NOMO-1 treated with dmso at 0.1 percent for 144 hours (cell line): ENCODE data around the gene UBTD1.
"Not testable (repeated sequence)": the region's sequence is repeated elsewhere in the genome, so short reads cannot be mapped to it uniquely, and the experiment has no call there.

Experiments
- DNase-seq: peaks from one replicate; lab custom pipeline; 2025; ENCODE audit not compliant: unreplicated experiment; lab: John Stamatoyannopoulos, UW

Gene UBTD1

DNA sequence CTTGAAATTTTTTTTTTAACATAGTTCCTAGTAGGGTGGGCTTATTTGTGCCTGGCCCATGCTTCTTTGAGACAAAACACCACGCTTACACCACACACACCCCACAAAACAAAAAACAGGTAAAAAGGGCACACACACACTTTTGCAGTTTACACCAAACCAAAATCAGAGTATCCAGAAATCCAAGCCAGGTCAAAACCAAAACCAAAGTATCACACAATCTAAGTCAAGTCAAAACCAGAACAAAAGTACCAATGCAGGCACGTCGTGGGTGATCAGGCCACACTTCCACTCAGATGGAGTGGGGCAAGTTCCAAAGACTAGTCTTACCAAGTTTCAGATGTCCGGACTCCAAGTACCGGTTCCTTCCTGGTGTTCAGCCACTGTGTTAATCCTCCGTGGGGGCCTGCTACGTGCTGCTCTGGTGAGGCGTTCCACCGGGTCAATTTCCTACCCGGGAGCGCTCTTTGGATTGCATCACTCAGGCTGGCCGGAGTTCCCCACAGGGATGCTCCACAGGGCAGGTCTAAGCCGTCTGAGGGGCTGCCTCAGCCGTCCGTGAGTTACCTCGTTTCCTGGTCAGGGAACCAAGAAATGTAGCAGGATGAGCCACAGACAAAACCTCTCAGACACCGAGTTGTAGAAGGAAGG is 62.1 kb downstream of the UBTD1 start:
- DNase-seq, result not testable (repeated sequence)

DNA sequence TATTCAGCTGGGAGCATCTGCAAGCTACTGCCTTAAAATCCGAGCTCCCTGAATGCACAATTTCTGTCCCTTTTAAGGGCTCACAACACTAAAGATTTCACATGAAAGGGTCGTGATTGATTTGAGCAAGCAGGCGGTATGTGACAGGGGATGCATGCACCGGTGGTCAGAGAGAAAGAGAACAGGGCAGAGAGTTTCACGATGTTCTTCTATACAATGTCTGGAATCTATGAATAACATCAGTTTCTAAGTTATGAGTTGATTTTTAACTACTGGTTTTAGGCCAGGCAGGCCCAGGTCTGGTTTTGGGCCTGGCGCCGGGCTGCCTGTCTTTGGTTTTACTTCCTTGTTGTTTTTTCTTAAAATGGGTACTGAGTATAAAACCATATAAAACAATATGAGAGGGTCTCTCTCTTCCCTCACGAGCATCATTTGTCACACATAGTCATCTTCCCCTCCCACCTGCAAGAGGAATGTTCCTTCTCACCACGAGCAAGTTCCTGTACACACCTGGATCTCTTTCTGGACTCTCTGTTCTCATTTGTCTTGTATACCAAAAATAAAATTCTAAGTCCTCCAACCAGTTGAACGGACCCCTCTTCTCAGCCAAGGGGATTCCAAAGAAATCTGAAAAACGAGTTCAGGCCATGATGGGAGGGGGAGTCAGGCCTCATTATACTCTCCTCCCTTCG is 62.8 kb downstream of the UBTD1 start:
- DNase-seq, result not testable (repeated sequence)

DNA sequence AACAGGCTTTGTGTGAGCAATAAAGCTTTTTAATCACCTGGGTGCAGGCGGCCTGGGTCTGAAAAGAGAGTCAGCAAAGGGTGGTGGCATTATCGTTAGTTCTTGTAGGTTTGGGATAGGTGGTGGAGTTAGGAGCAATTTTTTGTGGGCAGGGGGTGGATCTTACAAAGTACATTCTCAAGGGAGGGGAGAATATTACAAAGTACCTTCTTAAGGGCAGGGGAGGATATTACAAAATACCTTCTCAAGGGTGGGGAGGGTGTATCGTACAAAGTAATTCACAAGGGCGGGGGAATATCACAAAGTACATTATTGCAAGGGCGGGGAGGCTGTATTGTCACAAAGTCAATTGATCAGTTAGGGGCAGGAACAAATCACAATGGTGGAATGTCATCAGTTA is 63.6 kb downstream of the UBTD1 start:
- DNase-seq, result not testable (repeated sequence)

DNA sequence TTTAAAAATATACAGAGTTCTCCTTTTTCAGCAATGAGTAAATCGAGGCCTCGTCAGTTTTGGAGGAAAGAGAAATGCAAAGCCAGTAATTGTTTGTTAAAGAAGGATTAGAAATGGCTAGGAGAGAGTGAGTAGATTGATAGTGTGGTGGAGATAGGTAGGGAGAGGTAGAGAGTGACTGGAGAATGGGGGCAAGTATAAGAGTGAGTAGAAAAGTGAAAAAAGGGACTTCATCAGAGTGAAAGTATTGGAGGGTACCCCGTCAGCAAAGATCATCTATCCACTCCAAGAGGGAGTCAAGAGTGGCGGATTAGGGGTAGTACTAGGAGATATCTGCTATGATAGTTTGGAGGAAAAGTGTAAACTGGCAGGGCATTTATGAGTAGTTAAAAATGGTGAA is 64.6 kb downstream of the UBTD1 start:
- no peak for DNase-seq

DNA sequence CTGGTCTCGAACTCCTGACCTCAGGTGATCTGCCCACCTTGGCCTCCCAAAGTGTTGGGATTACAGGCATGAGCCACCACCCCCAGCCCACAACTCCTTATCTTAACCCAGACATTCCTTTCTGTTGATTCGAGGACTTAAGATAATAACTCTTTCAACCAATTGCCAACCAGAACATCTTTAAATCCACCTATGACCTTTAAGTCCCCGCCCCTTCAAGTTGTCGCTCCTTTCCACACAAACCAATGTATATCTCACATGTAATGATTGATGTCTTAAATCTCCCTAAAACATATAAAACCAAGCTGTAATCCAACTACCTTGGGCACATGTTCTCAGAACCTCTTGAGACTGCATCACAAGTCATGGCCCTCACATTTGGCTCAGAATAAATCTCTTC is 66.1 kb downstream of the UBTD1 start:
- no peak for DNase-seq

DNA sequence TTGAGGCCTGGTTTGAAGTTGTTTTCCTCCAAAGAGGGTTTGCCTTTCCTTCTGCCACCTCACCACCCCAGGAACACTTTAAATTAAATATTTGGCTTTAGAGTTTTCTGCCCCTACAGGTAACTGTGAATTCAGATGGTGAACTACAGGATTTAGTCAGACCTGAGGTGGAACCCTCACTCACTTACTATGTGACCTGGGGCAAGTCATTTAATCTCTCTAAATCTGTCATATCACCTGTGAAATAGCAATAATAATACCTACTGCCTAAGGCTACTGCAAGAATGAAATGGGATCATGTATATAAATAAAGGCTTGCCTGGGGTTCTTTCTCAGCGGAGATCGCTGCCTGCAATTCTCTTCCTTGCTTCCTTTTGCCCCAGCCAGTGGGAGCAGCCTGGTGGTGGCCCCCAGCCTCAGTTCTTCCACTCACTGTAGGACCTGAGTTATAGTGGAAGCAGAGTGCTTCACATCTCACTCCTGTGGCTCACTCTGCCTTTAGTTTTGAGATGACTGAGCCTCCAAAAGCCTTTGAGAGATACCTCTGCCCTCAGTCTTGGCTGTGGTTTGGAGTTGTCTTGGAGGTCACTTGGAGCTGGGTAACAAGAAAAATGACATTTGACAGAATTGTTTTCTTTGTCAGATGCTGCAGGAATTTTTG is 67.7 kb downstream of the UBTD1 start:
- DNase-seq, result no peak

DNA sequence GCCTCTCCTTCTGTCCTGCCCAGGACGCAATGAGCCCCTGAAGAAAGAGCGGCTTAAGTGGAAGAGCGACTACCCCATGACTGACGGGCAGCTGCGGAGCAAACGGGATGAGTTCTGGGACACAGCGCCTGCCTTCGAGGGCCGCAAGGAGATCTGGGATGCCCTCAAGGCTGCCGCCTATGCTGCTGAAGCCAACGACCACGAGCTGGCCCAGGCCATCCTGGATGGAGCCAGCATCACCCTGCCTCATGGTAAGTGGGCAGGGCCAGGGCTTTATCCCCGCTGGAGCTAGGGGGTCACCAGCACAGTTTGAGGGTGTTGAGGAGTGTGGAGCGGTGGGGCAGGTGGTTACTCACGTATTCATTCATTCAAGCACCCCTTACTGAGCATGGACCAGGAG is 69.2 kb downstream of the UBTD1 start:
- no peak for DNase-seq

DNA sequence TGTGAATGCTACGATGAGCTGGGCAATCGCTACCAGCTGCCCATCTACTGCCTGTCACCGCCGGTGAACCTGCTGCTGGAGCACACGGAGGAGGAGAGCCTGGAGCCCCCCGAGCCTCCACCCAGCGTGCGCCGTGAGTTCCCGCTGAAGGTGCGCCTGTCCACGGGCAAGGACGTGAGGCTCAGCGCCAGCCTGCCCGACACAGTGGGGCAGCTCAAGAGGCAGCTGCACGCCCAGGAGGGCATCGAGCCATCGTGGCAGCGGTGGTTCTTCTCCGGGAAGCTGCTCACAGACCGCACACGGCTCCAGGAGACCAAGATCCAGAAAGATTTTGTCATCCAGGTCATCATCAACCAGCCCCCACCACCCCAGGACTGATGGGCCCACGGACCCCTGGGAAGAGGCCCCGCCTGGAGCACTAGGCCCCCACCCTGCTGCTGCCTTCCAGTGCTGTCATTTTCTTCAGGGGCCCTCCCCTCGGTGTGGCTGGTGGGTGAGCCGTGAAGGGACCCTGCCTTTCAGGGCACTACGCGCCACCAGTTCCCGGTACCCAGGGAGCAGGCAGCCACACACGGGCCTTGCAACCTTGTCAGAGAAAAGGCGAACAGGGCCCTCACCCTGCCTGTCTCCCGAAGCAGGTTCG is 71.5 kb downstream of the UBTD1 start:
- no peak for DNase-seq

DNA sequence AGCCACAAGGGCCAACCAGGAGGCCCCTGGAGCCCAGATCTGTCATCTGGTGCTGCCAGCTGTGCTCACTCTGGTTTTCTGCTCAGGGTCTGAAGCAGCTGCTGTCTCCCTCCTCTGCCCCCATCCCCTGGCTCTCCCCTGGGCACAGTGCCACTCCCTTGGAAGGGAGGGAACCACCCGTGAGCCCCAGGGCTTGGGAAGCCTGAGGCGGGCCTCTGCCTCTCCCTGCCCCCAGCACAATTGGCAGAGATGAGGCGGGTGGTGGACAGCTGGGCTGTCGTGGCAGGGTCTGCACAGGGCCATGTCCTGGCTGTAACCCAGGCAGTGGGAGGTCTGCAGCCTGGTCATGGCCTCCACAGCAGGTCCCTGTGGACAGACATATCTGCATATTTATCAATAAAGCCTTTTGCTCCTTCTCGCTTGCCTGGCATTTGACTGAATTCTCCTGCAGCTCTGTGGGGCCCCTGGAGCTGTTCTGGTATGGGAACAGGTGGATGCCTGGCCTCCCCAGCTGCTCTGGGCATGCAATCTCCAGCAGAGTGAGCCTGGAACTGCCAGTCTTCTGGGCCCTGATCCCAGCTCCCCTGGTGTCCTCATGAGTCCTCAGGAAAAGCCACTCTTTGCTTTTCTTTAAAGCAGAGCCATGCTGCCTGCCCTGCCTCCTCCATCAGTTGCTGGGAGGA is 72.2 kb downstream of the UBTD1 start:
- no peak for DNase-seq

DNA sequence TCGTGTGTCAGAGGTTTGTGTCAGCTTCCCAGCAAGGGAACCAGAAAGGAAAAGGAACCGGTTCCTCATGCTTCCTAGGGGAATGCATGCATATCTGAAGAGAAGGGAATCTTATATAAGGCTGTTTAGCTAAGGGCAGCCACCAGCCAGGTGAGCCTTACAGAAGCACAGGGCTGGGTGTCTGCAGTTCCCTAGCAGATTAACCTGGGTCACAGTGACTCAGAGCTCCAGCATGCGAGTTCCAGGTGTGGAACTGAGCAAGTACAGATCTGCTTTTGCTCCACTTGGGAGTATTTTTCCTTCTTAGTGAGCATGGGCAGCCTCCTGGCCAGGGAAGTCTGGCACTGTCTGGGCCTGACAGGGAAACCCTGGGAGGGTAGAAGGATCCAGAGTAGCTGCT is 72.9 kb downstream of the UBTD1 start:
- DNase-seq, result no peak

DNA sequence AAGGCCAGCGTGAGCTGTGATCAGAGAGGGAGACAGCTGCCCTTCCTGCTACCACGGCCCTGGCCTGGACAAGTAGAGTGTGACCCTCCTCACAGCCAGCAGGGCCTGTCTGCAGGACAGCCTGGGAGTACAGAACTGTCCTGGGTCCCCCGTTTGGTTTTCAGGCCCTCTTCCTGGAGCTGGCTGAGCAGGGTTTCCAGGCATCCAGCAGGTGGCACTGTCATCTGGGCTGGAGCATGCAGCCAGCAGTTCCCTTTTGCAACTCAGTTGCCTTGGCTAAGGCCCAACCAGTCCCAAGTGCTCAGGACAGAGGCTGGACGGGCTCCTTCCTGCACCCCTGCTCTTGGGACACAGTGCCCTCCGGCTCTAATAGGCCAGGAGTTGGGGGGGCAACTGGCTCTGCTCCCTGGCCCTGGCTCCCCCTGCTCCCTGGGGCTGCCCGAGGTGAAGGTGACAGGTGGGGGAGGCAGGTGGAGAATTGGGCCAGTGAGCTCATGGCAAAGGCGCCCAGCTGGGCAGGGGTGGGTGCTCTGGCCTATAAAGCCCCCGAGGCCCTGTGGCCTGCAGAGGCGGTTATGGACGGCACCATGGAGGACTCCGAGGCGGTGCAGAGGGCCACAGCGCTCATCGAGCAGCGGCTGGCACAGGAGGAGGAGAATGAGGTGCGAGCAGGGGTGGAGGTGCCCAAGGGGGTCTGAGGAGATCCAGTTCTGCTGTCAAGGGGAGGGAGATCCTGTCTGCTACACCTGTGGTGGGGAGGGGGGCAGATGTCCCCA is 73.7 kb downstream of the UBTD1 start, which contains the start of gene ANKRD2:
Gene ANKRD2, plus strand, starts transcription at position 566 of the 776 bp plus-strand sequence. Its CDS starts 10 bp downstream, at position 576.
- peak; percentile 42 for DNase-seq

DNA sequence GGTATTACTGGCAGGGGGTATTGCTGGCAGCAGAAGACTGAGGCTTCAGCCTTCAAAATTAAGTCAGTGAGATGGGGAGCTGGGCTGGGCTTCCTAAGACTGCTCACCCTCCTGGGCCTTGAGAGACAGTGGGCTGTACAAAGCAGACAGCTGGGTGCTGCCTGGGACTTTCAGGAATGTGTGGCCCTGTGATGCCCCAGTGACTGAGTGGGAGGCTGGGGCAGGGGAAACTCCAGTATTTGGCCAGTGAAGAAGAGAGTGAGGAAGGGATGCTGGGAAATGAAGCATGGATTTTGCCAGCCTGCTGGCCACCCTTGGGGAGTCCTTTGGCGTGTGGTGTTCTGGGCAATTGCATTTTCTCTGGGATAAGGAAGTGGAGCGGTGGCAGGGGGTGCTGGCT is 74.3 kb downstream of the UBTD1 start:
- DNase-seq, result no peak

DNA sequence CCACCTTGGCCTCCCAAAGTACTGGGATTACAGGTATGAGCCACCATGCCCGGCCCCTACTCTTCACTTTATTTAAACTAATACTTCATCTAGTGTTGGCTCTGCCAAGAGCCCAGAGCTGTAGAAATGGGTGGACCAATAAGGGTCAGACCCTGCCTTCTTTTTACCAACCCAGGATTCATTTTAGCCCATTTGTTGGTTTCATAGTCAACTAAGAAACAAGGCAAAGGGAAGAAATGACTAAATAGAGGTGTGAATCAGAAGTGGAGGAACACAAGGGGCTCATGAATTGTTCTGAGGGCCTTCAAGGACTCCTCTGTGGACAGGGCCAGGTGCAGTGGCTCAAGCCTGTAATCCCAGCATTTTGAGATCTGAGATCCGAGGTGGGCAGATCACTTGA is 74.9 kb downstream of the UBTD1 start:
- DNase-seq, result no peak

DNA sequence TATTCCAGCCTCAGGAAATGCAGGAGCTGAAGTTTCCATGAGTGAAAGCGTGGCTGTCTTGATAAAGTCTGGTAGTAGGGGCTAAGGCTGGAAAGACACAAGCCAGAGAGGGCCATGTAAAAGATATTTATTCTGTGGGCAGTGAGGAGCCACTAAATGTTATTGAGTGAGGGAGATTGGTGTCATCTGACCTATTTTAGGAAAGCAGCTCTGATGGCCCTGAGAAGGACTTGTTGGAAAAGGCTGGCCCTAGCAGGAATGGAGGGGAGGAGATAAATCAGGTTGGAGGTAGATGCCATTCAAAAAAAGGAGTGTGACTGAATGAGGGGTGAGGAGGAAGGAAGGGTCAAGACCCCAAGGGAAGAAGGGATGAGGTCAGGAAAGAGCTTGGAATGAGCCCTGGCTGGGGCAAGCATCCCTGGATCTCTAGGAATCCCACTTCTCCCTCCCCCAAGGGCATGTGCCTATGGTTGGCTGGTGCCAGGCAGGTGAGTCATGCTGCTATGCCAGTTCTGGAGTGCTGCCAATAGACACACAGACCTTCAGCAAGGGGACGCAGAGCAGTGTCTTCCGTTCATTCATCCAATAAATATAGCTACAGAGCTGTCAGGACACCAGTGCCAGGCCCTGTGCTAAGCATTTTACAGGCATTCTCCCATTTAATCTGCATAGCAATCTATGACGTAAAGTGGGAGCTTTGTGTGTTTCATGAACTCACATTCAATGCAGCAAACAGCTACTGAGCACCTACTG is 75.8 kb downstream of the UBTD1 start:
- DNase-seq, result no peak

DNA sequence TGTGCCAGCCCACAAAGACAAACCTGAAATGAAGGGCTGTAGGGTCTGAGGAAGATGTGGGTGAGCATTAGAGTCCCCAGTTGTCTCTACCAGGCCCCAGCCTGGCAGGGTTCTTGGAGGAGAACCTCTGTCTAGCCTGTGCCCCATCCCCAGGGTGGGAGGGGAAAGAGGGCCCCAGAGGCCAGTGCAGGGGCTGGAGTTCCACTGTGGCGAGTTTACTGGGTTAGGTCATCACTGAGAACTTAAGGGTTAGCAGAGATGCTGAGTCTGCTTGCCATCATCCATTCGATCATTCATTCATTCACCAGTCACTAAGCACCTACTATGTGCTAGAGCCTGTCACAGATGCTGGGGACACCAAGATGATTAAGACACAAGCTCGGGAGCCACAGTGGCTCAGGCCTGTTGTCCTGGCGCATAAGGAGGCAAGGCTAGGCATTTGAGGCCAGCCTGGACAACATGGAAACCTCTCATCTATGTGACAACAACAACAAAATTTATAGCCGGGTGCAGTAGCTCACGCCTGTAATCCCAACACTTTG is 76.5 kb downstream of the UBTD1 start:
- no peak for DNase-seq

DNA sequence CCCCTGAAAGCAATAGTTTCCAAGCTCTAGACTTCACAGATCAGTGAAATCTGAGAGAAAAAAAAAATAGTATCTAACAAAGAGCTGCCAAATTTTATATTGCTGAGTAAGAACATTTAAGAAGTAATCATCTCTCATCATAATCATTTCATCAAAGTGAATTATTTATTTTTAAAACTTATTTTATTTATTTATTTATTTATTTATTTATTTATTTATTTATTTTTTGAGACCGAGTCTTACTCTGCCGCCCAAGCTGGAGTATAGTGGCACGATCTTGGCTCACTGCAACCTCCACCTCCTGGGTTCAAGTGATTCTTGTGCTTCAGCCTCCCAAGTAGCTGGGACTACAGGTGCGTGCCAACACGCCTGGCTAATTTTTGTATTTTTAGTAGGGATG is 77.8 kb downstream of the UBTD1 start:
- not testable (repeated sequence) for DNase-seq

DNA sequence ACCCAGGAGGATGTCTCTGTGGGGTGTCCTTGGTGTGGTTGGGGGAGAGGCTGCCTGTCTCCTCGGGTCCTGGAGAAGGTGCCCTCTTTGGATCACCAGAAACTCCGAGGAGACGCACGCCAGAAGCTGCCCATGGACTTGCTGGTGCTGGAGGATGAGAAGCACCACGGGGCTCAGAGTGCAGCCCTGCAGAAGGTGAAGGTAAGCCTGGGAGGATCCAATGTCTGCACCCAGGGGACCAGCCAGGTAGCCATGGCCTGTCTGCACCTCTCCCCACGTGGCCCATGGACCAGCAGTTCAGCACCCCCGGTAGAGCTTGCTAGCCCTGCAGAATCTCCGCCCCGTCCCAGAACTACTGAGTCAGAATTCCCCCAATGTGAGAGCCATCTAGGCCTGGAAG is 79.0 kb downstream of the UBTD1 start:
- no peak for DNase-seq

DNA sequence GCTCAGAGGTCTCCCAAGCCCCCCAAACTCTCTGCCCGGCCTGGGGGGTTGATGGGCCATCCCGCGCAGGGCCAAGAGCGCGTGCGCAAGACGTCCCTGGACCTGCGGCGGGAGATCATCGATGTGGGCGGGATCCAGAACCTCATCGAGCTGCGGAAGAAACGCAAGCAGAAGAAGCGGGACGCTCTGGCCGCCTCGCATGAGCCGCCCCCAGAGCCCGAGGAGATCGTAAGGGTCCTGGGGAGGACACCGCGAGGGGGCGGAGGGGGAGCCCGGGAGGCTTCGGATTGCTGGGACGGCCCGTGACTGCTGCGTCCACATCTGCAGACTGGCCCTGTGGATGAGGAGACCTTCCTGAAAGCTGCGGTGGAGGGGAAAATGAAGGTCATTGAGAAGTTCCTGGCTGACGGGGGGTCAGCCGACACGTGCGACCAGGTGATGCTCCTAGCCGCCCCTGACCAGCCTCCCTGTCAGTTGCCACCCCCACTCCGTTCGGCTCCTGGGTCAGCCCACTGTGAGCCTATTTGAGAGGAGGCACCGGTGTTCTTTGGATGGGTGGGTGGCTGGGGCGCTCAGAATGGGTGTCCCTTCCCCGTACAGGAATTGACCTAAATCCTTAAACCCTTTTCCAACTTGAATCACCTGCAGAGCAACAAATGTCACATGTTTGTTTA is 79.6 kb downstream of the UBTD1 start:
- no peak for DNase-seq
